Left colon (tissue), 2 donors: ENCODE measurements around the gene HMCN2. TPM values are rescaled to one million over a fixed set of nuclear protein-coding genes. Genes with fewer than 3 reads are reported as not detected.

Experiments used
- ATAC-seq: fragments of 200-7000 bp; cut with Tn5 transposase; one replicate; pipeline ENCODE4 v1.9.1; 2020; ENCODE audit warnings: mild to moderate bottlenecking, moderate library complexity
- DNase-seq, 2 donors: peaks; one replicate each; pipeline ENCODE4 v3.0.0-alpha.2; 2020
- intact Hi-C, 2 donors: fragments of 100-400 bp; cut with DNase I in 1 of 2; cut with micrococcal nuclease in 1 of 2; formaldehyde crosslinking; loops; one replicate each; pipeline versions ENCODE4 v1.11.2 to v1.14.0; 2022; cut with DNase I, micrococcal nuclease
- total RNA-seq, 2 donors: library from RNA; stranded (reverse); fragmentation: NEBNext Ultra II Directional; extraction: Animal tissue kit (Norgen Biotek cat#: 25700); gene quantifications; one replicate each; pipeline ENCODE4 v1.2.1, GENCODE V29; 2021
- donor health status: DM: no; HTN: no; CAD: no.
- donor health status: DM: yes; HTN: yes; CAD: no.

HMCN2 gene
- total RNA-seq, 2 donors from 2014 or later = 19.1 to 23.3 TPM

- intact Hi-C loops = no loop called here
- DNase-seq = peak; percentile 89 to 90
- peak; percentile 89 for ATAC-seq
These were observed 179.1 kb downstream of the HMCN2 start, which contains the start of gene ASS1 for GRCh38 chr9:130444565-130445221. Gene ASS1 (plus strand): TSS chr9:130444961. CDS start chr9:130452229, 7,268 bp downstream.

- intact Hi-C loops = no loop called here
- peak; percentile 70 to 80 for DNase-seq
- ATAC-seq = peak; percentile 73
These were observed 179.9 kb downstream of the HMCN2 start for GRCh38 chr9:130445268-130445983.

GRCh38 chr9:130446101-130446861 is 180.7 kb downstream of the HMCN2 start:
- no peak for ATAC-seq
- peak; percentile 63 to 76 for DNase-seq
- intact Hi-C loops = no loop called here

- DNase-seq = no peak
- intact Hi-C loops = no loop called here
- ATAC-seq = no peak
These were observed 181.7 kb downstream of the HMCN2 start for GRCh38 chr9:130447193-130447816.

- intact Hi-C loops = no loop called here
- DNase-seq (no peak), ATAC-seq (no peak)
These were observed 182.6 kb downstream of the HMCN2 start for GRCh38 chr9:130448035-130448624.

- intact Hi-C loops = no loop called here
- ATAC-seq (no peak), DNase-seq (no peak)
These were observed 183.4 kb downstream of the HMCN2 start for GRCh38 chr9:130448771-130449603.

GRCh38 chr9:130450344-130451003 is 184.9 kb downstream of the HMCN2 start:
- intact Hi-C loops = no loop called here
- peak; percentile 75 for ATAC-seq
- peak; percentile 81 to 88 for DNase-seq

GRCh38 chr9:130451004-130451390 is 185.4 kb downstream of the HMCN2 start:
- peak; percentile 23 to 54 for DNase-seq
- peak; percentile 40 for ATAC-seq
- intact Hi-C loops = no loop called here

- intact Hi-C loops = no loop called here
- ATAC-seq = peak; percentile 75
- peak; percentile 91 to 93 for DNase-seq
These were observed 186.2 kb downstream of the HMCN2 start for GRCh38 chr9:130451509-130452388.

GRCh38 chr9:130452835-130453234 is 187.3 kb downstream of the HMCN2 start:
- ATAC-seq = no peak
- intact Hi-C loops = no loop called here
- DNase-seq = no peak

GRCh38 chr9:130453487-130453886 is 187.9 kb downstream of the HMCN2 start:
- DNase-seq (peak; percentile 52 to 65), ATAC-seq (no peak)
- intact Hi-C loops = no loop called here

- DNase-seq (no peak), ATAC-seq (no peak)
- intact Hi-C loops = no loop called here
These were observed 188.7 kb downstream of the HMCN2 start for GRCh38 chr9:130454096-130454811.

GRCh38 chr9:130454812-130455325 is 189.3 kb downstream of the HMCN2 start:
- DNase-seq (no peak), ATAC-seq (no peak)
- intact Hi-C loops = no loop called here

GRCh38 chr9:130458027-130458803 is 192.7 kb downstream of the HMCN2 start:
- ATAC-seq = no peak
- DNase-seq = no peak
- intact Hi-C loops = no loop called here

- ATAC-seq (no peak), DNase-seq (no peak)
- intact Hi-C loops = no loop called here
These were observed 193.2 kb downstream of the HMCN2 start for GRCh38 chr9:130458804-130459067.
